Fibroblast of peridontal ligament (primary cell): ENCODE data around the gene LATS1.

Source experiments
- DNase-seq: peaks from one replicate; pipeline ENCODE4 v3.0.0-alpha.2; 2010; ENCODE audit errors: extremely low read depth

LATS1 gene

GRCh38 chr6:149660028-149660427 is 57.9 kb downstream of the LATS1 start:
- no peak for DNase-seq

- no peak for DNase-seq
These were observed 60.5 kb downstream of the LATS1 start for GRCh38 chr6:149657441-149657840.

- no peak for DNase-seq
These were observed 66.8 kb downstream of the LATS1 start for GRCh38 chr6:149651056-149651455.

- peak; percentile 66 for DNase-seq
These were observed 69.5 kb downstream of the LATS1 start, which contains the start of gene KATNA1 for GRCh38 chr6:149648148-149649145. Gene KATNA1 (minus strand): TSS chr6:149648714. CDS start chr6:149638547, 10,167 bp downstream.

GRCh38 chr6:149646599-149646998 is 71.3 kb downstream of the LATS1 start:
- no peak for DNase-seq

- DNase-seq: peak; percentile 48
These were observed 74.9 kb downstream of the LATS1 start for GRCh38 chr6:149642829-149643580.

GRCh38 chr6:149636124-149636523 is 81.8 kb downstream of the LATS1 start:
- peak; percentile 71 for DNase-seq

- DNase-seq: no peak
These were observed 83.6 kb downstream of the LATS1 start for GRCh38 chr6:149634315-149634714.

- no peak for DNase-seq
These were observed 88.9 kb downstream of the LATS1 start for GRCh38 chr6:149628875-149629510.

GRCh38 chr6:149627672-149628071 is 90.2 kb downstream of the LATS1 start:
- no peak for DNase-seq

- no peak for DNase-seq
These were observed 102.1 kb downstream of the LATS1 start for GRCh38 chr6:149615805-149616204.

GRCh38 chr6:149614337-149614736 is 103.6 kb downstream of the LATS1 start:
- DNase-seq: peak; percentile 62

- no peak for DNase-seq
These were observed 109.4 kb downstream of the LATS1 start for GRCh38 chr6:149608381-149608982.
